CD4-positive, alpha-beta T cell (primary cell): ENCODE results near the gene LGALSL. TPM values are rescaled to one million over a fixed set of nuclear protein-coding genes. Genes with fewer than 3 reads are reported as not detected.

ENCODE experiments used
- ATAC-seq: fragments of 200-7000 bp; cut with Tn5 transposase; one replicate; pipeline ENCODE4 v1.10.0; 2022; ENCODE audit warnings: mild to moderate bottlenecking; ENCODE audit not compliant: poor library complexity
- CTCF ChIA-PET: fragments of 350-600 bp; sonication (Branson Sonifier 250); formaldehyde crosslinking; loops from one replicate; lab custom pipeline; 2021; ENCODE audit warnings: antibody characterized with exemption, inconsistent platforms; lab: Charles Lee
- POLR2A ChIA-PET: fragments of 350-600 bp; sonication (Branson Sonifier 250); formaldehyde crosslinking; loops from one replicate; lab custom pipeline; 2021; ENCODE audit warnings: antibody characterized with exemption, inconsistent platforms; lab: Charles Lee
- DNase-seq, 14 experiments: peaks; one replicate each; pipeline ENCODE4 v3.0.0-alpha.2; 2013 to 2020; ENCODE audit warnings: mixed read lengths in 2 of 14
- H3K27ac ChIP-seq, 2 donors: one replicate each; pipeline versions ENCODE4 v1.5.1 to v1.7.0; 2013; ENCODE audit warnings: low read length in 2 of 2, low read depth in 1 of 2, mild to moderate bottlenecking in 1 of 2
- H3K27me3 ChIP-seq, 2 experiments: 1 replicate in 1 of 2; 2 replicates in 1 of 2; pipeline versions ENCODE4 v1.6.1 to v1.7.0; 2013; ENCODE audit warnings: low read length in 2 of 2, control low read depth in 1 of 2, mild to moderate bottlenecking in 1 of 2, moderate library complexity in 1 of 2; ENCODE audit not compliant: insufficient read depth in 2 of 2, control insufficient read depth in 1 of 2
- H3K36me3 ChIP-seq: one replicate; pipeline ENCODE4 v1.6.1; 2013; ENCODE audit warnings: low read length, control low read depth; ENCODE audit not compliant: insufficient read depth
- H3K4me1 ChIP-seq: one replicate; pipeline ENCODE4 v1.6.1; 2013; ENCODE audit warnings: low read length, control low read depth; ENCODE audit not compliant: insufficient read depth
- H3K4me3 ChIP-seq: one replicate; pipeline ENCODE4 v1.5.1; 2013; ENCODE audit warnings: mild to moderate bottlenecking, low read length, moderate library complexity
- H3K9me3 ChIP-seq, 2 experiments: 1 replicate in 1 of 2; 2 replicates in 1 of 2; pipeline versions ENCODE4 v1.6.1 to v1.7.0; 2013; ENCODE audit warnings: low read length in 2 of 2, mild to moderate bottlenecking in 2 of 2, control low read depth in 1 of 2, moderate library complexity in 1 of 2; ENCODE audit not compliant: control insufficient read depth in 1 of 2, insufficient read depth in 1 of 2
- H3K27ac Mint-ChIP-seq: one replicate; pipeline ENCODE4 v1.8.0; 2020; ENCODE audit warnings: mixed read lengths
- H3K27me3 Mint-ChIP-seq: one replicate; pipeline ENCODE4 v1.8.0; 2021; ENCODE audit warnings: mixed read lengths
- H3K36me3 Mint-ChIP-seq: one replicate; pipeline ENCODE4 v1.8.0; 2021; ENCODE audit warnings: low read depth, mixed read lengths
- H3K4me1 Mint-ChIP-seq: one replicate; pipeline ENCODE4 v1.8.0; 2021; ENCODE audit warnings: low read depth, mixed read lengths
- H3K4me3 Mint-ChIP-seq: one replicate; pipeline ENCODE4 v1.8.0; 2020; ENCODE audit warnings: mild to moderate bottlenecking, mixed read lengths
- H3K9me3 Mint-ChIP-seq: one replicate; pipeline ENCODE4 v1.8.0; 2020; ENCODE audit warnings: mixed read lengths
- intact Hi-C, 2 experiments: fragments of 100-400 bp; cut with DNase I in 1 of 2; cut with micrococcal nuclease in 1 of 2; formaldehyde crosslinking; loops; one replicate each; pipeline versions ENCODE4 v1.15.1 to v1.9.0; 2023 to 2025; cut with DNase I, micrococcal nuclease
- total RNA-seq, 174 experiments: library from RNA in 2 of 174; stranded (reverse) in 2 of 174; gene quantifications; one replicate each; pipeline ENCODE4 v1.2.3 and lab custom pipeline; 2021 to 2026
- TF ChIP-seq, protein P1 (sequence below): fragments of 200-600 bp; IDR thresholded peaks from one replicate; pipeline ENCODE4 v1.8.0; 2022; ENCODE audit warnings: antibody characterized with exemption, mild to moderate bottlenecking

The LGALSL gene
- total RNA-seq, 2 experiments from 2014 or later = 0.22 to 0.31 TPM

DNA sequence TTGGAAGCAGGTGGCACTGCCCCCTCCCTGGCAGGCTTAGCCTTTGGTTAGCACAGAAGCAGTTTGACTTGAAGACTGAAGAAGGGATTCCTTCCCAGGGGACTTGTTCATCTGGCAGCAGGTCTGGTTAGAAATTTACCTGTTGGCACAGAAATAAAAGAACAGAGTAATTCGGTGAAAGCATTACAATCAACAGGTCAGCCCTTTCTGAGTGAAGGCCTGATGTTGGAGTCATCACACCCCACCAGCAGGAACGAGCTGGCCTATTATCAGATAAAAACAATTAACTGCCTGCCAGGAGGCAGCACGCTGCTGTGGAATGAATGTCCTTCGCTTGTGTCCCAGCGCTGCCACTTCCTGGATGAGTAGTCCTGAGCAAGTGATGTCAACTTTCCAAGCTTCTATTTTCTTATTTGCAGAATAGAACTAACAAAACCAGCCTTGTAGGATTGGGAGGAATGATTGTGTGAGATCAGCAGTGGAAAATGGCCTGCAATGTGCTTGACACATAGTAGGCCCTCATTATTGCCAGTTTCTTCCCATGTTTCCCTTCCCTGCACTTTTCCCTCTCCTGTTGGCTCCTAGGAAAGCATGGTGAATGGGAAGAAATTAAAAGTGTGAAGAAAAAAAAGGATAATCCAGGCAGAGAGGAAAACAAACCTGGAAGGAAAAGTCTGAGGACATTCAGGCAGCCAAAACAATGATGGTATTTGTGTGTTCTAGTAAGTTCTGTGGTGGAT lies 29.0 kb downstream of the LGALSL start:
- Histone ChIP-seq H3K4me1 (peaks cover 2% of the 10 kb centered on the region), H3K27ac (no peak overlapping the region), H3K36me3 (no peaks in the 10 kb centered on the region), H3K4me3 (no peak overlapping the region), H3K27me3 (no peaks in the 10 kb centered on the region), H3K9me3 (no peaks in the 10 kb centered on the region)
- Mint-ChIP-seq H3K27ac (no peak overlapping the region), H3K4me3 (no peak overlapping the region), H3K4me1 (peaks cover 2% of the 10 kb centered on the region), H3K36me3 (no peaks in the 10 kb centered on the region), H3K27me3 (no peaks in the 10 kb centered on the region), H3K9me3 (no peaks in the 10 kb centered on the region)
- TF ChIP-seq, protein P1, sequence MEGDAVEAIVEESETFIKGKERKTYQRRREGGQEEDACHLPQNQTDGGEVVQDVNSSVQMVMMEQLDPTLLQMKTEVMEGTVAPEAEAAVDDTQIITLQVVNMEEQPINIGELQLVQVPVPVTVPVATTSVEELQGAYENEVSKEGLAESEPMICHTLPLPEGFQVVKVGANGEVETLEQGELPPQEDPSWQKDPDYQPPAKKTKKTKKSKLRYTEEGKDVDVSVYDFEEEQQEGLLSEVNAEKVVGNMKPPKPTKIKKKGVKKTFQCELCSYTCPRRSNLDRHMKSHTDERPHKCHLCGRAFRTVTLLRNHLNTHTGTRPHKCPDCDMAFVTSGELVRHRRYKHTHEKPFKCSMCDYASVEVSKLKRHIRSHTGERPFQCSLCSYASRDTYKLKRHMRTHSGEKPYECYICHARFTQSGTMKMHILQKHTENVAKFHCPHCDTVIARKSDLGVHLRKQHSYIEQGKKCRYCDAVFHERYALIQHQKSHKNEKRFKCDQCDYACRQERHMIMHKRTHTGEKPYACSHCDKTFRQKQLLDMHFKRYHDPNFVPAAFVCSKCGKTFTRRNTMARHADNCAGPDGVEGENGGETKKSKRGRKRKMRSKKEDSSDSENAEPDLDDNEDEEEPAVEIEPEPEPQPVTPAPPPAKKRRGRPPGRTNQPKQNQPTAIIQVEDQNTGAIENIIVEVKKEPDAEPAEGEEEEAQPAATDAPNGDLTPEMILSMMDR = no peak
- intact Hi-C loops = no loop called here
- CTCF ChIA-PET = no interaction called here
- no peak for ATAC-seq
- no peak for DNase-seq
- POLR2A ChIA-PET = no interaction called here

DNA sequence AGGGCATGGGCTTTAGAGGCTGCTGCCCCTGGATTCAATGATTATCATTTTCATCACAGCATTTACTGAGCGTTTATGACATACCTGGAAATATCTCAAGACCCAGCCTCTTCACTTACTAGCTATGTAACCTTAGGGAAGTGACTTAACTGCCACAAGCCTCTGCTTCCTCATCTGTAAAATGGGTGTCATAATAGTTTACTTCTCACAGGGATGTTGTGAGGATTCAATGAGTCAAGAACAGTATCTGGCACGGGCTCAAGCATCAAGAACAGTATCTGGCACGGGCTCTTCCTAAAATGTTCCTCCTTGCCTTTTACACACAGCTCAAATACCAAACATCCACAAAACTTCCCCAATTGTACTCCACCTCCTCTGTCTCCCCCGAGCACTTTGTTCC lies 31.4 kb downstream of the LGALSL start:
- peaks cover 11% of the 10 kb centered on the region for H3K4me1 Mint-ChIP-seq
- DNase-seq = no peak
- POLR2A ChIA-PET = interaction anchor here (0.6 kb wide), 1 partner anchor 9 kb away, joined by 3 read pairs; no protein-coding TSS in a partner anchor

DNA sequence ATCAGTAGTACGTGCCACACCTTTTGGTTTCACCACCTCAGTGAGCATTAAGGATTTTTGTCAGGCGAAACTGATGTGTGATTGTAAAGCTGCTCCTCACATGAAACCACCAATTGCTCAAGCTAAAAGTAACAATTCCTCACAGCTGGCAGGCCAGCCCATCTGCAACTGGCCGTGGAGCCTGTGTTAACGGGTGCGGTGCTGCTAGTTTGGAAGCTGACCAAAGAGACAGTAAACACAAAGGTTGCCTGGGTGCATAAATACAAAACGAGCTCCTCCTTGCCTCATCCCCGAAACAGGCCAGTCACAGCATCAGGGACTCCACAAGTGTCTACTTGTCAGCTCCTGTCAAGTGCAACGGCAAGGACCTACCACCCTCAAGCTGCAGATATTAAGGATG lies 32.0 kb downstream of the LGALSL start:
- ATAC-seq = no peak
- Mint-ChIP-seq H3K9me3 (no peaks in the 10 kb centered on the region), H3K27ac (no peak overlapping the region), H3K4me3 (no peak overlapping the region), H3K27me3 (no peaks in the 10 kb centered on the region), H3K4me1 (peaks cover 11% of the 10 kb centered on the region), H3K36me3 (no peaks in the 10 kb centered on the region)
- ChIA-PET CTCF (interaction anchor here (0.9 to 1.1 kb wide), 2 partner anchors 155 to 436 kb away, joined by 4 read pairs; no protein-coding TSS in a partner anchor), POLR2A (no interaction called here)
- no peaks in the 10 kb centered on the region for H3K27me3 ChIP-seq
- TF ChIP-seq, protein P1 = no peak
- no peak overlapping the region for H3K4me3 ChIP-seq
- no peaks in the 10 kb centered on the region for H3K9me3 ChIP-seq
- H3K27ac ChIP-seq = no peak overlapping the region
- DNase-seq = no peak
- H3K4me1 ChIP-seq = peaks cover 15% of the 10 kb centered on the region
- intact Hi-C loops = loop anchor here in 1 of 2 experiments (5.0 kb wide), 1 partner anchor 794 kb away; no protein-coding TSS in a partner anchor
- no peaks in the 10 kb centered on the region for H3K36me3 ChIP-seq

More for the DNA sequence above, 31.4 kb downstream of the LGALSL start:
- H3K36me3 ChIP-seq = no peaks in the 10 kb centered on the region
- CTCF ChIA-PET = interaction anchor here (1.1 kb wide), 1 partner anchor 155 kb away, joined by 4 read pairs; no protein-coding TSS in a partner anchor
- H3K4me1 ChIP-seq = peaks cover 15% of the 10 kb centered on the region
- H3K27ac ChIP-seq = no peak overlapping the region
- Mint-ChIP-seq H3K27me3 (no peaks in the 10 kb centered on the region), H3K9me3 (no peaks in the 10 kb centered on the region), H3K27ac (no peak overlapping the region), H3K4me3 (no peak overlapping the region), H3K36me3 (no peaks in the 10 kb centered on the region)
- H3K9me3 ChIP-seq = no peaks in the 10 kb centered on the region
- H3K4me3 ChIP-seq = no peak overlapping the region
- intact Hi-C loops = loop anchor here in 1 of 2 experiments (5.0 kb wide), 1 partner anchor 793 kb away; no protein-coding TSS in a partner anchor
- TF ChIP-seq, protein P1 = no peak
- no peak for ATAC-seq
- no peaks in the 10 kb centered on the region for H3K27me3 ChIP-seq
